Medulla oblongata (tissue), 1 donor: ENCODE measurements around the gene TAF11L14.

ENCODE experiments used
- DNase-seq: peaks from one replicate; pipeline ENCODE4 v3.0.0-alpha.2; 2015; ENCODE audit errors: extremely low spot score

Gene TAF11L14

DNA sequence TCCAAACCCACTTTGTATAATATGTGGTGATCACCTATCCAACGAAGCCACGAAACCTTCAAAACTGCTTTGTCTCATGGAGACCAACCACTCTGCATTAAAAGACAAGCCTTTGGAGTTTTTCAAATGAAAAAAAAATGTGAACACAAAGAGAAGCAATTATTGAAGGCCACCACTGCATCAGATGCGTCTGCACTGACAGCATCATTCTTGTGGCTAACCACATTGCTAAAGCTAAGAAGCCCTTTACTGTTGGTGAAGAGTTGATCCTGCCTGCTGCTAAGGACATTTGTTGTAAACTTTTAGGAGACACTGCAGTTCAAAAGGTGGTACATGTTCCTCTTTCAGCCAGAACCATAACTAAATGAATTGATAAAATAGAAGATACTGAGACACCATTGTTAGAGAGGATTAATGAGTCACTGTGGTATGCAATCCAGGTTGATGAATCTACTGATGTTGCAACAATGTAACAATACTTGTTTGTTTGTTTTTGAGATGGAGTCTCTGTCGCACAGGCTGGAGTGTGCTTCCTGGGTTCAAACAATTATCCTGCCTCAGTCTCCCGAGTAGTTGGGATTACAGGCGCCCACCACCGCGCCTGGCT lies 45.4 kb downstream of the TAF11L14 start:
- no peak for DNase-seq

GRCh38 chr5:17680737-17681136 lies 46.5 kb downstream of the TAF11L14 start:
- DNase-seq, result no peak
